Thymus (tissue), 11 donors: ENCODE results near the gene ANKRD10. TPM values are rescaled to one million over a fixed set of nuclear protein-coding genes. Genes with fewer than 3 reads are reported as not detected.
"Not testable (repeated sequence)": the region's sequence is repeated elsewhere in the genome, so short reads cannot be mapped to it uniquely, and the experiment has no call there.

Source experiments
- DNase-seq, 9 donors: peaks; one replicate each; pipeline ENCODE4 v3.0.0-alpha.2; 2013; ENCODE audit warnings: low spot score in 9 of 9, low read depth in 6 of 9, missing footprints in 1 of 9
- H3K27ac ChIP-seq, 2 donors: one replicate each; pipeline ENCODE4 v1.5.1; 2013; ENCODE audit warnings: control low read depth in 1 of 2, low read depth in 1 of 2, low read length in 1 of 2, mild to moderate bottlenecking in 1 of 2, moderate library complexity in 1 of 2
- H3K27me3 ChIP-seq, 2 donors: one replicate each; pipeline ENCODE4 v1.5.1; 2013; ENCODE audit warnings: low read length in 1 of 2; ENCODE audit not compliant: control insufficient read depth in 2 of 2, insufficient read depth in 1 of 2
- H3K36me3 ChIP-seq, 2 donors: one replicate each; pipeline ENCODE4 v1.5.1; 2013; ENCODE audit warnings: low read length in 1 of 2, mild to moderate bottlenecking in 1 of 2, moderate library complexity in 1 of 2; ENCODE audit not compliant: control insufficient read depth in 2 of 2, insufficient read depth in 2 of 2
- H3K4me1 ChIP-seq, 2 donors: one replicate each; pipeline ENCODE4 v1.5.1; 2013; ENCODE audit warnings: low read length in 2 of 2; ENCODE audit not compliant: control insufficient read depth in 2 of 2, insufficient read depth in 2 of 2
- H3K4me3 ChIP-seq, 2 donors: one replicate each; pipeline ENCODE4 v1.5.1; 2013; ENCODE audit warnings: low read length in 2 of 2, control low read depth in 1 of 2, mild to moderate bottlenecking in 1 of 2
- H3K9me3 ChIP-seq, 2 donors: one replicate each; pipeline ENCODE4 v1.5.1; 2013; ENCODE audit warnings: low read length in 1 of 2, mild to moderate bottlenecking in 1 of 2; ENCODE audit not compliant: control insufficient read depth in 2 of 2, insufficient read depth in 1 of 2
- WGBS: extraction: QIAGEN DNeasy Blood & Tissue Kit; methylation state at CpG from one replicate; pipeline ENCODE4 v1.1.7; 2013; 5-methylcytosine and 5-hydroxymethylcytosine counted together
- polyA plus RNA-seq: library from polyadenylated mRNA; stranded (reverse); fragments of 200-250 nt; gene quantifications from one replicate; pipeline ENCODE4 v1.2.3, GENCODE V29; 2013
- total RNA-seq: library from RNA; stranded (reverse); fragments of 120-200 nt; gene quantifications from one replicate; pipeline ENCODE4 v1.2.4, GENCODE V29; 2013
- donor health status: healthy.

ANKRD10 gene
- total and polyA plus RNA-seq, 2 donors, result 85.8 to 207 TPM

- H3K4me1 ChIP-seq, H3K4me3 ChIP-seq, H3K9me3 ChIP-seq, H3K27ac ChIP-seq, DNase-seq, H3K27me3 ChIP-seq, H3K36me3 ChIP-seq: not testable (repeated sequence)
- whole genome bisulfite sequencing, result 93% methylated on average over 11 of the region's 12 CpGs
Measured at GRCh38 chr13:110956216-110956615, 41.3 kb upstream of the ANKRD10 start.

- H3K27ac ChIP-seq, result not testable (repeated sequence)
- 89% methylated on average over 7 of the region's 7 CpGs for WGBS
Measured at GRCh38 chr13:110955608-110956007, 40.7 kb upstream of the ANKRD10 start.

GRCh38 chr13:110955072-110955503, 40.2 kb upstream of the ANKRD10 start:
- H3K9me3 ChIP-seq, H3K4me1 ChIP-seq, H3K36me3 ChIP-seq, H3K27ac ChIP-seq, H3K27me3 ChIP-seq, H3K4me3 ChIP-seq, DNase-seq: not testable (repeated sequence)
- 67% methylated on average over 11 of the region's 11 CpGs for WGBS

More at GRCh38 chr13:110955608-110956007, 40.7 kb upstream of the ANKRD10 start:
- not testable (repeated sequence) for H3K4me1 ChIP-seq, H3K4me3 ChIP-seq, DNase-seq, H3K27me3 ChIP-seq, H3K9me3 ChIP-seq, H3K36me3 ChIP-seq

- not testable (repeated sequence) for H3K9me3 ChIP-seq, H3K27ac ChIP-seq, DNase-seq, H3K36me3 ChIP-seq, H3K4me3 ChIP-seq, H3K4me1 ChIP-seq, H3K27me3 ChIP-seq
- 92% methylated on average over 15 of the region's 15 CpGs for WGBS
Measured at GRCh38 chr13:110954533-110954920, 39.7 kb upstream of the ANKRD10 start.

GRCh38 chr13:110953833-110954532, 39.1 kb upstream of the ANKRD10 start:
- no peak for DNase-seq
- Histone ChIP-seq H3K27ac (no peak overlapping the region), H3K9me3 (no peaks in the 10 kb centered on the region)

GRCh38 chr13:110953416-110953815, 38.5 kb upstream of the ANKRD10 start:
- Histone ChIP-seq H3K27ac (no peak overlapping the region), H3K36me3 (no peaks in the 10 kb centered on the region), H3K4me1 (no peaks in the 10 kb centered on the region), H3K27me3 (no peaks in the 10 kb centered on the region), H3K4me3 (no peak overlapping the region), H3K9me3 (no peaks in the 10 kb centered on the region)
- DNase-seq, result no peak
- WGBS, result 96% methylated on average over 12 of the region's 12 CpGs

More at GRCh38 chr13:110953833-110954532, 39.1 kb upstream of the ANKRD10 start:
- H3K36me3 ChIP-seq, result no peaks in the 10 kb centered on the region
- H3K27me3 ChIP-seq, result no peaks in the 10 kb centered on the region
- no peaks in the 10 kb centered on the region for H3K4me1 ChIP-seq
- 95% methylated on average over 14 of the region's 14 CpGs for WGBS
- no peak overlapping the region for H3K4me3 ChIP-seq

GRCh38 chr13:110952135-110952534, 37.3 kb upstream of the ANKRD10 start:
- not testable (repeated sequence) for H3K4me3 ChIP-seq, H3K36me3 ChIP-seq, H3K9me3 ChIP-seq, DNase-seq, H3K4me1 ChIP-seq, H3K27me3 ChIP-seq, H3K27ac ChIP-seq
- 89% methylated on average over 6 of the region's 6 CpGs for WGBS

- Histone ChIP-seq H3K9me3 (no peaks in the 10 kb centered on the region), H3K27ac (no peak overlapping the region), H3K36me3 (no peaks in the 10 kb centered on the region), H3K4me3 (no peak overlapping the region), H3K27me3 (no peaks in the 10 kb centered on the region), H3K4me1 (no peaks in the 10 kb centered on the region)
- no peak for DNase-seq
- WGBS, result 85% methylated on average over 8 of the region's 8 CpGs
Measured at GRCh38 chr13:110950819-110951570, 36.1 kb upstream of the ANKRD10 start.

GRCh38 chr13:110950356-110950755, 35.5 kb upstream of the ANKRD10 start:
- no peaks in the 10 kb centered on the region for H3K36me3 ChIP-seq
- WGBS, result 95% methylated on average over 8 of the region's 8 CpGs
- H3K4me1 ChIP-seq, result no peaks in the 10 kb centered on the region
- H3K27me3 ChIP-seq, result no peaks in the 10 kb centered on the region
- H3K4me3 ChIP-seq, result no peak overlapping the region
- H3K9me3 ChIP-seq, result no peaks in the 10 kb centered on the region
- H3K27ac ChIP-seq, result no peak overlapping the region
- DNase-seq, result no peak
